Karpas-422 (cell line): ENCODE data around the gene P2RY6. TPM values are rescaled to one million over a fixed set of nuclear protein-coding genes. Genes with fewer than 3 reads are reported as not detected.
"Not testable (repeated sequence)": the region's sequence is repeated elsewhere in the genome, so short reads cannot be mapped to it uniquely, and the experiment has no call there.

Experiments used
- DNase-seq: peaks from one replicate; pipeline ENCODE4 v3.0.0-alpha.2; 2015
- H2AFZ ChIP-seq: fragments of 200-600 bp; sonication (generic); 2 replicates; pipeline ENCODE4 v1.6.1; 2014; ENCODE audit warnings: antibody characterized with exemption, low read length, mixed read lengths
- H3K27ac ChIP-seq: fragments of 200-600 bp; sonication (generic); 2 replicates; pipeline ENCODE4 v1.5.1; 2014; ENCODE audit warnings: mild to moderate bottlenecking, low read length, moderate library complexity
- H3K27me3 ChIP-seq: fragments of 200-600 bp; sonication (generic); 2 replicates; pipeline ENCODE4 v1.6.1; 2014; ENCODE audit warnings: low read length, mixed read lengths
- H3K36me3 ChIP-seq: fragments of 200-600 bp; sonication (generic); 2 replicates; pipeline ENCODE4 v1.6.1; 2014; ENCODE audit warnings: low read length, mixed read lengths; ENCODE audit not compliant: insufficient read depth
- H3K4me1 ChIP-seq: fragments of 200-600 bp; sonication (generic); 2 replicates; pipeline ENCODE4 v1.6.1; 2014; ENCODE audit warnings: mild to moderate bottlenecking, low read length, mixed read lengths
- H3K4me2 ChIP-seq: fragments of 200-600 bp; sonication (generic); 2 replicates; pipeline ENCODE4 v1.6.1; 2014; ENCODE audit warnings: low read length, low read depth, mild to moderate bottlenecking; ENCODE audit not compliant: poor library complexity, severe bottlenecking
- H3K4me3 ChIP-seq: fragments of 200-600 bp; sonication (generic); 2 replicates; pipeline ENCODE4 v1.5.1; 2014; ENCODE audit warnings: mild to moderate bottlenecking, antibody characterized with exemption, low read length, mixed read lengths
- H3K79me2 ChIP-seq: fragments of 200-600 bp; sonication (generic); 2 replicates; pipeline ENCODE4 v1.6.1; 2014; ENCODE audit warnings: mild to moderate bottlenecking, low read length, mixed read lengths
- H3K9ac ChIP-seq: fragments of 200-600 bp; sonication (generic); 2 replicates; pipeline ENCODE4 v1.6.0; 2014; ENCODE audit warnings: low read length
- H3K9me2 ChIP-seq: fragments of 200-600 bp; sonication (generic), shearing (Covaris generic); replicated peaks from 2 replicates; pipeline ENCODE4 v1.6.0; 2014; ENCODE audit warnings: mild to moderate bottlenecking, low read length, moderate library complexity; ENCODE audit not compliant: insufficient read depth
- H3K9me3 ChIP-seq: fragments of 300-700, 200-600 bp; sonication (generic); 2 replicates; pipeline ENCODE4 v1.6.1; 2014; ENCODE audit warnings: low read length, mixed read lengths
- H4K20me1 ChIP-seq: fragments of 200-600 bp; sonication (generic); 2 replicates; pipeline ENCODE4 v1.6.1; 2014; ENCODE audit warnings: mild to moderate bottlenecking, antibody characterized with exemption, low read length, low read depth; ENCODE audit not compliant: insufficient read depth
- total RNA-seq: library from RNA; depleted of rRNA; stranded (reverse); fragments of >200 nt; shearing (Covaris generic); gene quantifications from 2 replicates; pipeline ENCODE4 v1.2.3, GENCODE V29; 2014; ENCODE audit warnings: low replicate concordance

Gene P2RY6
- total RNA-seq, 1 experiment from 2014 or later = not detected

GRCh38 chr11:73229321-73229895, 42.7 kb upstream of the P2RY6 start:
- H4K20me1 ChIP-seq = no peaks in the 10 kb centered on the region
- DNase-seq = no peak
- no peak overlapping the region for H3K4me2 ChIP-seq
- no peak overlapping the region for H3K4me3 ChIP-seq
- no peaks in the 10 kb centered on the region for H3K79me2 ChIP-seq
- H3K27ac ChIP-seq = no peak overlapping the region
- no peaks in the 10 kb centered on the region for H3K4me1 ChIP-seq
- no peaks in the 10 kb centered on the region for H3K27me3 ChIP-seq
- no peaks in the 10 kb centered on the region for H3K9me3 ChIP-seq
- no peaks in the 10 kb centered on the region for H3K9me2 ChIP-seq
- H3K36me3 ChIP-seq = no peaks in the 10 kb centered on the region
- no peak overlapping the region for H2AFZ ChIP-seq
- no peak overlapping the region for H3K9ac ChIP-seq

- no peak for DNase-seq
- H3K9me3 ChIP-seq = no peaks in the 10 kb centered on the region
- H3K27ac ChIP-seq = no peak overlapping the region
- no peak overlapping the region for H2AFZ ChIP-seq
- H3K27me3 ChIP-seq = no peaks in the 10 kb centered on the region
- H4K20me1 ChIP-seq = no peaks in the 10 kb centered on the region
- H3K9ac ChIP-seq = no peak overlapping the region
- no peaks in the 10 kb centered on the region for H3K4me1 ChIP-seq
- H3K36me3 ChIP-seq = no peaks in the 10 kb centered on the region
- H3K9me2 ChIP-seq = no peaks in the 10 kb centered on the region
- no peak overlapping the region for H3K4me2 ChIP-seq
- H3K4me3 ChIP-seq = no peak overlapping the region
- no peaks in the 10 kb centered on the region for H3K79me2 ChIP-seq
Measured at GRCh38 chr11:73229896-73230875, 42.0 kb upstream of the P2RY6 start.

- Histone ChIP-seq H4K20me1 (no peaks in the 10 kb centered on the region), H3K9me3 (no peaks in the 10 kb centered on the region), H3K4me2 (no peak overlapping the region), H3K4me1 (no peaks in the 10 kb centered on the region), H3K79me2 (no peaks in the 10 kb centered on the region), H3K9ac (no peak overlapping the region), H3K27me3 (no peaks in the 10 kb centered on the region), H3K9me2 (no peaks in the 10 kb centered on the region), H2AFZ (no peak overlapping the region), H3K36me3 (no peaks in the 10 kb centered on the region), H3K27ac (no peak overlapping the region), H3K4me3 (no peak overlapping the region)
- DNase-seq = no peak
Measured at GRCh38 chr11:73230931-73231330, 41.2 kb upstream of the P2RY6 start.

- not testable (repeated sequence) for H3K9me3 ChIP-seq, H3K27me3 ChIP-seq, H3K9me2 ChIP-seq, H3K4me1 ChIP-seq, H3K27ac ChIP-seq, H3K36me3 ChIP-seq, H3K4me3 ChIP-seq, DNase-seq, H3K4me2 ChIP-seq, H2AFZ ChIP-seq, H4K20me1 ChIP-seq, H3K9ac ChIP-seq, H3K79me2 ChIP-seq
Measured at GRCh38 chr11:73232487-73232886, 39.7 kb upstream of the P2RY6 start.

- H3K9me2 ChIP-seq = no peaks in the 10 kb centered on the region
- no peaks in the 10 kb centered on the region for H3K36me3 ChIP-seq
- H3K4me1 ChIP-seq = no peaks in the 10 kb centered on the region
- H2AFZ ChIP-seq = no peak overlapping the region
- H3K79me2 ChIP-seq = no peaks in the 10 kb centered on the region
- DNase-seq = no peak
- no peaks in the 10 kb centered on the region for H3K27me3 ChIP-seq
- H3K27ac ChIP-seq = no peak overlapping the region
- H3K4me3 ChIP-seq = no peak overlapping the region
- H4K20me1 ChIP-seq = no peaks in the 10 kb centered on the region
- no peak overlapping the region for H3K4me2 ChIP-seq
- no peaks in the 10 kb centered on the region for H3K9me3 ChIP-seq
- no peak overlapping the region for H3K9ac ChIP-seq
Measured at GRCh38 chr11:73233211-73233610, 38.9 kb upstream of the P2RY6 start.

- no peak overlapping the region for H3K27ac ChIP-seq
- H3K36me3 ChIP-seq = no peaks in the 10 kb centered on the region
- H3K9me3 ChIP-seq = no peaks in the 10 kb centered on the region
- H2AFZ ChIP-seq = no peak overlapping the region
- no peak for DNase-seq
- H3K27me3 ChIP-seq = no peaks in the 10 kb centered on the region
- no peak overlapping the region for H3K4me2 ChIP-seq
- no peak overlapping the region for H3K4me3 ChIP-seq
- H3K9me2 ChIP-seq = no peaks in the 10 kb centered on the region
- H3K79me2 ChIP-seq = no peaks in the 10 kb centered on the region
- H3K9ac ChIP-seq = no peak overlapping the region
- H3K4me1 ChIP-seq = no peaks in the 10 kb centered on the region
- no peaks in the 10 kb centered on the region for H4K20me1 ChIP-seq
Measured at GRCh38 chr11:73233692-73234470, 38.3 kb upstream of the P2RY6 start.

- Histone ChIP-seq H4K20me1 (no peaks in the 10 kb centered on the region), H3K9me2 (no peaks in the 10 kb centered on the region), H3K36me3 (no peaks in the 10 kb centered on the region)
Measured at GRCh38 chr11:73234471-73235181, 37.5 kb upstream of the P2RY6 start.

More at GRCh38 chr11:73234471-73235181, 37.5 kb upstream of the P2RY6 start:
- Histone ChIP-seq H3K9me3 (no peaks in the 10 kb centered on the region), H3K27me3 (no peaks in the 10 kb centered on the region), H3K4me2 (no peak overlapping the region), H2AFZ (no peak overlapping the region), H3K9ac (no peak overlapping the region), H3K4me1 (no peaks in the 10 kb centered on the region), H3K27ac (no peak overlapping the region), H3K4me3 (no peak overlapping the region), H3K79me2 (no peaks in the 10 kb centered on the region)
- no peak for DNase-seq
